ENCODE results near the gene C8A.

- TF ChIP-seq, protein P1, sequence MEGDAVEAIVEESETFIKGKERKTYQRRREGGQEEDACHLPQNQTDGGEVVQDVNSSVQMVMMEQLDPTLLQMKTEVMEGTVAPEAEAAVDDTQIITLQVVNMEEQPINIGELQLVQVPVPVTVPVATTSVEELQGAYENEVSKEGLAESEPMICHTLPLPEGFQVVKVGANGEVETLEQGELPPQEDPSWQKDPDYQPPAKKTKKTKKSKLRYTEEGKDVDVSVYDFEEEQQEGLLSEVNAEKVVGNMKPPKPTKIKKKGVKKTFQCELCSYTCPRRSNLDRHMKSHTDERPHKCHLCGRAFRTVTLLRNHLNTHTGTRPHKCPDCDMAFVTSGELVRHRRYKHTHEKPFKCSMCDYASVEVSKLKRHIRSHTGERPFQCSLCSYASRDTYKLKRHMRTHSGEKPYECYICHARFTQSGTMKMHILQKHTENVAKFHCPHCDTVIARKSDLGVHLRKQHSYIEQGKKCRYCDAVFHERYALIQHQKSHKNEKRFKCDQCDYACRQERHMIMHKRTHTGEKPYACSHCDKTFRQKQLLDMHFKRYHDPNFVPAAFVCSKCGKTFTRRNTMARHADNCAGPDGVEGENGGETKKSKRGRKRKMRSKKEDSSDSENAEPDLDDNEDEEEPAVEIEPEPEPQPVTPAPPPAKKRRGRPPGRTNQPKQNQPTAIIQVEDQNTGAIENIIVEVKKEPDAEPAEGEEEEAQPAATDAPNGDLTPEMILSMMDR (IDR thresholded peaks at IDR 0.05), result no peak
- TF ChIP-seq POLR2A (IDR thresholded peaks at IDR 0.05), result no peak
- TF ChIP-seq EP300 (IDR thresholded peaks at IDR 0.05), result no peak
Observed at GRCh38 chr1:56940039-56940438, 85.4 kb downstream of the C8A start.
